GM10266 (cell line): ENCODE measurements around the gene DLGAP3.

Experiments
- DNase-seq: peaks from one replicate; pipeline ENCODE4 v3.0.0; 2012; ENCODE audit errors: extremely low spot score
- CTCF ChIP-seq: IDR thresholded peaks from 2 replicates; pipeline ENCODE4 v1.5.1; 2012; ENCODE audit warnings: mild to moderate bottlenecking, low read depth; ENCODE audit not compliant: control insufficient read depth, insufficient read depth; ENCODE audit errors: missing control alignments

DLGAP3 gene

GRCh38 chr1:34872133-34872503 is 57.3 kb downstream of the DLGAP3 start:
- no peak for TF ChIP-seq CTCF
- no peak for DNase-seq

GRCh38 chr1:34871443-34872132 is 57.9 kb downstream of the DLGAP3 start:
- no peak for TF ChIP-seq CTCF

GRCh38 chr1:34870395-34870794 is 59.1 kb downstream of the DLGAP3 start:
- no peak for TF ChIP-seq CTCF
- no peak for DNase-seq

More at GRCh38 chr1:34871443-34872132, 57.9 kb downstream of the DLGAP3 start:
- no peak for DNase-seq

GRCh38 chr1:34869760-34870159 is 59.7 kb downstream of the DLGAP3 start:
- DNase-seq, result no peak
- no peak for TF ChIP-seq CTCF

- peak; percentile 32 for DNase-seq
- no peak for TF ChIP-seq CTCF
Observed at GRCh38 chr1:34868230-34869049, 61.0 kb downstream of the DLGAP3 start.

GRCh38 chr1:34867415-34867814 is 62.0 kb downstream of the DLGAP3 start:
- no peak for TF ChIP-seq CTCF
- peak; percentile 37 for DNase-seq

- DNase-seq, result no peak
- TF ChIP-seq CTCF, result no peak
Observed at GRCh38 chr1:34866762-34867109, 62.7 kb downstream of the DLGAP3 start.
